CD4-positive, alpha-beta T cell treated with Interleukin-4 for 4 hours (primary cell): ENCODE data around the gene POGK.
"Not testable (repeated sequence)": the region's sequence is repeated elsewhere in the genome, so short reads cannot be mapped to it uniquely, and the experiment has no call there.

ENCODE experiments used
- DNase-seq: peaks from one replicate; pipeline ENCODE4 v3.0.0-alpha.2; 2020

Gene POGK, protein sequence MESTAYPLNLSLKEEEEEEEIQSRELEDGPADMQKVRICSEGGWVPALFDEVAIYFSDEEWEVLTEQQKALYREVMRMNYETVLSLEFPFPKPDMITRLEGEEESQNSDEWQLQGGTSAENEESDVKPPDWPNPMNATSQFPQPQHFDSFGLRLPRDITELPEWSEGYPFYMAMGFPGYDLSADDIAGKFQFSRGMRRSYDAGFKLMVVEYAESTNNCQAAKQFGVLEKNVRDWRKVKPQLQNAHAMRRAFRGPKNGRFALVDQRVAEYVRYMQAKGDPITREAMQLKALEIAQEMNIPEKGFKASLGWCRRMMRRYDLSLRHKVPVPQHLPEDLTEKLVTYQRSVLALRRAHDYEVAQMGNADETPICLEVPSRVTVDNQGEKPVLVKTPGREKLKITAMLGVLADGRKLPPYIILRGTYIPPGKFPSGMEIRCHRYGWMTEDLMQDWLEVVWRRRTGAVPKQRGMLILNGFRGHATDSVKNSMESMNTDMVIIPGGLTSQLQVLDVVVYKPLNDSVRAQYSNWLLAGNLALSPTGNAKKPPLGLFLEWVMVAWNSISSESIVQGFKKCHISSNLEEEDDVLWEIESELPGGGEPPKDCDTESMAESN

DNA sequence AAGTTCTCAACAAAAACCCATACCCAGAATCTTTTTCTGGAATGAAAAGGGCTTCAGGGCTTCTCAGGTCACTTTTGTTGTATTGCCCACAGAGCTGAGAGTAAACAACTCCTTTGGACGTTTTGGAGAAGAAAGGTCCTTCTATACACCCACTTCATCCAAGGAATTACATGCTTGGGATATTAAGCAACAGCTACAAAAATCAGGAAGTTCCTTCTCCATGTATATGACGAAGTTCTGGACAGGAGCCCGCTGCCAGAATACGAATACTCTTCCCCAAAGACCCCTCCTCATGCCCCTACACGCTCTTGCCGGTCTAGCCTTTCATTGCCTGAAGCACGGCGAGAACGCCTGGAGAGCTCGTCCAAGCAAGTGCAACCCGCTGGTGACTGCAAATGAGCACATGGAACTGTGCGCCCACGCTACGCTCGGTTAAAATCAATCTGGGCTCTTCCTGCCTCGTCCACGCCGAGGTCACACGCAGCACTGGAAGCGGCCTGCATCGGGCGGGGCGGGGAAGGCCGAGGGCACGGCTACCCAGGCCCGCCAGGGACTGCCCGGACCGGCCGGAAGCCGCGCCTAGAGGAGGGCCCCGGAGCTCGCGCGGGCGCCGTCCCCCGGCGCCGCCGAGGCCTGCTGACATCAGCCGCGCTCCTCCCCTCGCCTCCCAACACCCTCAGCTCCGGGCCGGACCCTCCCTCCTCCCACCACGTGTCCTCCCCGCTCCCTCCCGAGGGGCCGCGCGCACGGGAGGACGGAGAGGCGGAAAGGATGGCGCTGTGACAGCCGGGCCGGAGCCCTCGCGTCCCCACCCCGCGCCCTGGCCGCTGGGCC, at the start of gene POGK:
TSS of gene POGK (plus strand) at position 710 of the 834 bp plus-strand sequence. CDS start 1,482 bp downstream, outside the sequence.
- peak; percentile 81 for DNase-seq

DNA sequence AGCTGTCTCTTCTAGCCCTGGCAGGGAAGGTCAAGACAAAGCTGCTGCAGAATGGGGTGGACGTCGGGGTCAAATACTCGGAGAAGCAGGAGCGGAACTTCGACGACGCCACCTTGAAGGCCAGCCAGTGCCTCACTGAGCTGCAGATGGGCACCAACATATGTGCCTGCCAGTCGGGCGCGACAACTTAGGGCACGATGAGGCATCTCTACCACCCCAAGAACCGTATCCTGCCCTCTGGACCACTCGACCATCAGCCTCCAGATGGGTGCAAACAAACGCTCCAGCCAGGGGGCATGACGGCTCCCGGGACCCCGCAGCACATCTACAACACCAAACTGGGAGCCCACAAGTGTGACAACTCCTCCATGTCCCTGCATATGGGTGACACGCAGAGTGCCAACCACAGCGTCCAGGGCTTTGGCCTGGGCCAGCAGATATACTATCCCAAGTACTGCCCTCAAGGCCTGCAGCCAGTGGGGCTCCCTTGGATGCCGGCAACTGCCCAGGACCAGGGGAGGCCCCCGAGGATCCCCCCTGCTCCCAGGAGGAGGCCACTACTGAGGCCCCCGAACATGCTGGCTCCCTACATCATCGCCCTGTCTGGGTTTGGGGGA, 42.5 kb upstream of the POGK start:
- no peak for DNase-seq

DNA sequence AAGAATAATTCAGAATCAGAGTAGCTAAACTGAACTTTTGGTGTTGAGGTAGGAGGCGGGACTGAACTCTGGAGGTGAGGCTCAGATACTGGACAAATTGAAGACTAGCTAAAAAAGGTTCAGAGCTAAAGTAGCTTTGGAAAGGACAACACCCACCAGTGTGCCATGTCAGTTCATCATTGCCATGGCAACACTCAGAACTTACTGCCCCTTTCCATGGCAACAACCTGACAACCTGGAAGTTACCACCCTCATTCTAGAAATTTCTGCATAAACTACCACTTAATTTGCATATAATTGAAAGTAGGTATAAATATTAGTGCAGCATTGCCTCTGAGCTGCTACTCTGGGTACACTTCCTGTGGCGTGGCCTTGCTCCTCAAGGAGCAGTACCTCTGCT, 30.3 kb upstream of the POGK start:
- no peak for DNase-seq

DNA sequence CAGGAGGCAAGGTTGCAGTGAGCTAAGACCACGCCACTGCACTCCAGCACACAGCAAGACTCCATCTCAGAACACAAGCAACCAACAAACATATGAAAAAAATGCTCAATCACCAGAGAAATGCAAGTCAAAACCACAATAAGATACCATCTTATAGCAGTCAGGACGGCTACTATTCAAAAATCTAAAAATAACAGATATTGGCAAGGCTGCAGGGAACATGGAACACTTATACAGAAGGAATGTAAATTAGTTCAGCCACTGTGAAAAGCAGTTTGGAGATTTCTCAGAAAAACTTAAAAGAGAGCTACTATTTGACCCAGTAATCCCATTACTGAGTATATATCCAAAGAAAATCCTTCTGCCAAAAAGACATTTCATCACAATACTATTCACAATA, 27.6 kb upstream of the POGK start:
- no peak for DNase-seq

DNA sequence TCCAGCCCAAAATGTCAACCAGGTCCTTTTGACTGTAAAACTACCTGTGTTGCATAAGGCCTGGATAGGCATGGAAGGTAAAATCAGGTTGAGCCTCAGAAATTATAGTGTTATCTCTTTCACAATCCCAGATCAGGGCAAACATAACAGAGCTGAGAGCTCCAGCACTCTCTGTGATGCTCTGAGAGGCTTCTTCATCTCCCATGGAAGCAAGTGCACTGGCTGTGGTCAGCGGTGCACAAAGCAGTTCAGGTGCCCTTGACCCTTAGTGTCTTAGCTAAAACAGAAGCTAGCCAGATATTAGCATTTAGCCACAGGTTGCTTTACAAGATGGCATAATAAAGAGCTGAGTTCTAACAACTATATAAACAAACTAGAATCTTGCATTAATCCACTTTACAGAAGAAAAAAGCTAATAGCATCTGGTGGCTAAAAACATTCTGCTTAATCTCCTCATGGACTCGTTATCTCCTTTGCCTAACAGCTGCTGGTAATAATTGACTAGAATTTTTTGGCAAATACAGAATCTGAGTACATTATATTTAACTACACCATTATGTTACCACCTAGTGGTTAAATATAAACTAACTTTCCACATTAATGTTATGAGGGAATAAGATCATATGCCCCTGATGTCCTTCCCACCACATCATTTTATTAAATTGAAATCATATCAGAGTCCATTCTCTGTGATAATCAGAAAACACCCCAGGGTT, 25.6 kb upstream of the POGK start:
- no peak for DNase-seq

DNA sequence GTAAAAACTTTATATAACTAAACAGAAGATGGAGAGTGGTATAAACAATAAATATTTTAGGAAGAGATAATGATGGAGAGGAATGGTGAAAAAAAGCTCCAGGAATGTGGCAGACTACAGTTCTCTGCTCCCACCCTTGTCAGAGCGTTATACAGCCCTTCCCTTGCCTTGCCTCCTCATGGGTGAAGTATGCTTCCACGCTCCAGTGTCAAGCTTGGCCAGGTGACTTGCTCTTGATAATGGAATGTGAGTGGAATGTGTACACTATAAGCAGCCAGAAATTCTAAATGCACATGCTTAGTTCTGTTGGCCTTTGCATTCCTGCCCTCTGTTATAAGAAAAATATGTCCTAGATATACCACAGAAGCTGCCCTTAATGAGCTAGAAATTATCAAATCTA, 24.7 kb upstream of the POGK start:
- DNase-seq: no peak

DNA sequence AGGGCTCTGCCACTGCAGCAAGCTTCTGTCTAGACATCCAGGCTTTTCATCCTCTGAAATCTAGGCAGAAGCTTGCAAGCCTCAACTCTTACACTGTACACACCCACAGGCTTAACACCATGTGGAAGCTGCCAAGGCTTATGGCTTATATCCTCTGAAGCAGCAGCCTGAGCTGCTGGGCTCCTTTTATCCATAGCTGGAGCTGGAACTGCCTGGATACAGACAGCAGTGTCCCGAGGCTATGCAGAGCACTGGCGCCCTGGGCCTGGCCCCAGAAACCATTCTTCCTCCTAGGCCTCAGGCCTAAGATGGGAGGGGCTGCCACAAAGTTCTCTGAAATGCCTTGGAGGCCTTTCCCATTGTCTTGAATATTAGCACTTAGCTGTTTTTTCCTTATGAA, 19.3 kb upstream of the POGK start:
- no peak for DNase-seq

DNA sequence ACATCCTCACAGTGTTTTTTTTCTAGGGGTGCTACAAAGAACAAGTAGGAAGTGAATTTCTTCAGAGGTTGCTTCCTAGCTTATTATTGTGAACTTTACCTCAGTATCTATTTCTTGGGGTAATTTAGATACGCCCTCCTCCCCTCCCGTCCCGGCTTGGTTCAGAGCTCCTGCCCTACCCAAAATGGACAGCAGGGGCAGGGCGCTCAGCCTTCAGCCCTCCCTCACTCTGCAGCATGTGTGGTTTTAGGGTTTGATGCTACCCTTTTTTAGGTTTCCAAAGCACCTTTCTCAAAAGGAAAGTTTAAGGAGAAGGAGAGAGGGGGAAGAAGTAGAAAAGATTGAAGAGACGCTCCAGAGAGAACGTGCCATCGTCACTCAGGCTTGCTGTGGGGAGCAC, 16.9 kb upstream of the POGK start:
- DNase-seq: no peak

DNA sequence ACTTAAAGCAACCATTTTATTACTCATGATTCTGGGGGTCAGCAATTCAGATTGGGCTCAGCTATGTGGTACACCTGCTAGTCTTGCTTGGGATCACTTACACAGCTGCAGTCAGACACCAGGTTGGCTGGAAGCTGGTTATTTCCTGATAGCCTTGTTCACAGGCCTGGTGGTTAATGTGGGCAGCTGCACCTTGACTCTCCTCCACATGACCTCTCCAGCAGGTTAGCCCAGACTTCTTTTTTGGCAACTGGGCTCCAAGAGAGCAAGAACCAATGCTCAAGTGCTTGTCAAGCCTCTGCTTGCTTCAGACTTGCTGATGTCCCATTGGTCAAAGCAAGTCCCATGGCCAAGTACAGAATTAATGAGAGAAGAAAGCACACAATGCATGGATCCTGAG, 11.8 kb upstream of the POGK start:
- DNase-seq: no peak

DNA sequence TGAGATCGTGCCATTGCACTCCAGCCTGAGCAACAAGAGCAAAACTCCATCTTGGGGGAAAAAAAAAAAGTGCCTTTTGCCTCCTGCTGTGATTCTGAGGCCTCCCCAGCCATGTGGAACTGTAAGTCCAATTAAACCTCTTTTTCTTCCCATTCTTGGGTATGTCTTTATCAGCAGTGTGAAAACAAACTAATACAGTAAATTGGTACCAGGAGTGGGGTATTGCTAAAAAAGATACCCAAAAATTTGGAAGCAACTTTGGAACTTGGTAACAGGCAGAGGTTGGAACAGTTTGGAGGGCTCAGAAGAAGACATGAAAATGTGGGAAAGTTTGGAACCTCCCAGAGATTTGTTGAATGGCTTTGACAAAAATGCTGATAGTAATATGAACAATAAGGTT, 9.5 kb upstream of the POGK start:
- DNase-seq: not testable (repeated sequence)

DNA sequence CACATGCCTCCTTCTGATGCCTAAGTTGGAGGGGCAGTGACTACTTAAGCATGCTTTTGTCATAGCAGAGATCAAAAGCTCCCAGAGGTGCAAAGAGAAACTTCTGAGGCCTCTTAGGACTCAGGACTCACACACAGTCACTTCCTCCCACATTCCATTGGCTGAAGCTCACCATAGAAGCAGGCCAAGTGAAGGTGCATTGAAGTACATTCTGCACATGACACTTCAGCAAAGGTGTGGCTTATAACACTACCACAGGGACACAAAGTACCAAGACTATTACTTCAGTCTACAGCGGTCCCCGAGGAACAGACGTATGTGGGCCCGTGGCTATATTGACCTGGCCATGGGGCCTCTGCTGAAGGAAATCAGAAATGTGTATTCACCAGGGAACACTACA, 2.5 kb upstream of the POGK start:
- DNase-seq: no peak

DNA sequence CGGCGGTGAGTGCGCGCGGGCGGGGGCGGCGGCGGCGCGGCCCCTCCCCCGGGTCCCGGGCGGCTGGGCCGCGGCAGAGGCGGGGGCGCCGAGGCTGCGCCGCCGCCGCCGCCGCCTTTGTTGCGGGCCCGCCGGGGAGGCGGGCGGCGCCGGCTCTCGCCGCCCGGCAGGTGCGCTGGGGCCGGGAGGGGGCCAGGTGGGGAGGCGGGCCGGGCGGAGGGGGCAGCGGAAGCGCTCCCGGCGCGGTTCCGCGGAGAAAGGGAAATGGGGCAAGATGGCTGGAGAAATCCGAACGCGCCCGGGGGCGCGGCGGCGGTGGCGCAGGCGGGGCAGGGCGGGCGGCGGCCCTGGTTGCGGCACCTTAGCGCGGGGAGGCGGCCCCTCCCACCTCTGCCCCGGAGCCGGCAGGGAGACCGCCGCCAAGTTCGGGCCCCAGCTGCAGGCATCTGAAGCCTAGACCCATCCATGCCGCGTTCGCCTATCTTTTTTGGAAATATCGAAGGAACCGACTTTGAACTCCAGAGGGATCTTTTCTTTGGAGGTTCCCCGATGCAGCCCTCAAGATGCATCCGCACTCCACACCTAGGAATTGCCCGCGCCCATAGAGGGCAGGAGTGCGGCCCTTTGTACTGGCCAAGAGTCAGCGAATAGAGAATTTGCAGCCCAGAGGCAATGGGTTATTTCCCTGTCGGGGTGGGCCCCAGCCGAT, 479 bp downstream of the POGK start:
- DNase-seq: peak; percentile 44

DNA sequence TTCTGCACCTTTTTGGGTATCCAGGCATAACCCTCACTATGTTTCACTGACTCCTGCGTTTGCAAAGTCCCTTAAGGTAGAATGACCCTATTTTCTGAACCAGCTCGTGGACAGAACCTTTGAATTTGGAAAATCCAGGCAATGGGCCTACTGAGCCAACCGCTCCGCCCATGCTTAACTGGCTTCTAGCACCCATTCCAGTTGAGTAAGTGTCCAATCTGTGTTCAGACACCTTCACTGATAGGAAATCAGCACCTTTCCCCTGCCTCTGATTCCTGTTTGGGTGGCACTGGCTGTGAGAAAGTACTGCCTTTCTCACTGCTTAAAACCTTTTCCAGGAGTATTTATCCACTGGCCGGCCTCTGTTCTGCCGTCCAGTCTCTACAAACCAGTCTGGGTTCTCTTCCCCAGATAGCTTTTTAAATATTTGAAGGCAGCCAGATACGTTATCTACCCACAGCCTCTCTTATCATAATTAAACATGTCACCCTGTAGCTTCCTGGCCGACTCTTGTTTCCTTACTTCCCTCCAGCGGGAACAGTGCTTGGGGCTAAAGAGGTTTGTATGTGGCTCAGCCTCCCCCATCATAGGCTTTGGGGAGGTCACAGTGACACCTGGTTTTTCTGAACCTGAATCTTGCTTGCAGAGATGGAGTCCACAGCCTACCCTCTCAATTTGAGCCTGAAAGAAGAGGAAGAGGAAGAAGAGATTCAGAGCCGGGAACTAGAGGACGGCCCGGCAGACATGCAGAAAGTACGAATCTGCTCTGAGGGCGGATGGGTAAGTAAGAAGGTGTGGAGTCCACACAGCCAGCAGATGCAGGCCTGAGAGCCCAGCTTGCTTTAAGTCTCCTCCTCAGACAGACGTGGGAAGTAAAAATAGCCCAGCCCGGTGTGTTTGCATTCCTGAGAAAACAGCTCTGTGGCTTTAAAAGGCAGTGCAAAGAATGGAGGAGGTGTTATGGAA, 1.3 kb downstream of the POGK start:
- no peak for DNase-seq

DNA sequence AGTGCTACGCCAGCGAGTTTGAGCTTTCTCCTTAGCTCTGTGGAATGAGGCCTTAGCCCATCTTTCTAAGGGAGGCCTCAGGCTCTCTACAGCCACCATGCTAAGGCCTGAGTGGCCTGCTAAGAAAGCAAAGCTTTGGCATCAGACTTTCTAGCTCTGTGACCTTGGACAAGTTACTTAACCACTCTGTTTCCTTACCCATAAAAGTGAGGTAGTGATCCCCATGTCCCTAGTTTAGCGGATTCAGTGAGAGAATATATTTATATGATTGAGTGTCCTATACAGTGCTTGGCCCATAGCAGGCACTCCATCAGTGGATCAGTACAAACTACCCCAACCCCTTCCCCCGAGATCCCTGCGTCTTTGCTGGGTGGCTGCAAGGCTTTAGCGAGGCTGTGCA, 4.0 kb downstream of the POGK start:
- no peak for DNase-seq

DNA sequence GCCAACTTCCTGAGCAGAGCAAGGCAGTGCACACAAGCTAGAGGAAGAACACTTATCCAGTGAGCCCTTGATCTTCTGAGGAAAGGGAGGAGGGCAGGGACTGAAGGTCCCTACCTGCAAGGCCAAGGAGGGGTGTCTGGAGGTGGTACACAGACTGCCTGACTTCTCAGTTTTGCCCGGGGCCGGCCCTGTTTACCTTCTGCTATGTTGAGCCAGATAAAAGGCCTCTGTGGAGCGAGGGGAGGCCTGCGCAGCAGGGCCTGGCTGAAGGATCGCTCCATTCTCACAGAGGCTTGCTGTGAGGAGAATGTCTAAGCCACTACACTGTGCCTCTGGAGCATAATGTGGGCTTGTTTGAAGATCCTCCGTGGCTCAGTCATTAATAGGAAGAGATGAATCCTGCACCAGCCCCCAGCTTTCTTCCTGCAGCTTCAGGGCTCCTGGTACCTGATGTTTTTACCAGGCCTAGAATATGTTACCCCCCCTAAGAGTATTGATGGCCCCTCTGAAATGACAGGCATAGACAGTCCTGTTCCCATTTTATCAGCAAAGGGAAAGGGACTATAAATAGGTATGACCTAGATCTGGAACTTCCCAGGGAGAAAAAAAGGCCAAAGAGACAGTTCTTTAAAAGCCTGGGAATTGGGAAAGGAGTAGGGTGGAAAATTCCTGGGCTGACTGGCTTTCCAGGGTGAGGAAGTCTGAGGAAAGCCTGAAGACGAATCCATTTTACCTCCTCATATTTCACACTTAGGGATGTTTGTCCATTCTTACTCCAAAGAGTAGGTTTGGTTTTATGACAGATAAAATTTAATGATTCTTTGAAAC, 4.7 kb downstream of the POGK start:
- no peak for DNase-seq

DNA sequence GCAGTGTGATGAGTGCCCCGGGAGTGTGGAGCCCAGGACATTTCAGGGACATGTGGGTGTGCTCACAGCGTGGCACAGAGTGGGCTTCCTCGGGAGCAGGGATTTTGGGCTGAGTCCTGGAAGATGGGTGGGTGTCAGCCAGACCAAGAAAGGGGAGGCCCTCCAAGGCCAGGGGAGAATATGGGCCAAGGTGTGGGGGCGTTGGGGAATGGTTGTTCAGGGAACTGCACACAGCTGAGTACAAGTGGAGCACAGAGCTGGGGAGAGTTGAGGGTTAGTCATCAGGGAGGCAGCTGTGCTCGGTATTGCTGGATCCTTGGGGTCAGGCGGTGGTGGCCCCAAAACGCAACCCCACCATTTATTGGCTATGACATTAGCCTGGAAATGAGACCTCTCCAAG, 5.5 kb downstream of the POGK start:
- no peak for DNase-seq

DNA sequence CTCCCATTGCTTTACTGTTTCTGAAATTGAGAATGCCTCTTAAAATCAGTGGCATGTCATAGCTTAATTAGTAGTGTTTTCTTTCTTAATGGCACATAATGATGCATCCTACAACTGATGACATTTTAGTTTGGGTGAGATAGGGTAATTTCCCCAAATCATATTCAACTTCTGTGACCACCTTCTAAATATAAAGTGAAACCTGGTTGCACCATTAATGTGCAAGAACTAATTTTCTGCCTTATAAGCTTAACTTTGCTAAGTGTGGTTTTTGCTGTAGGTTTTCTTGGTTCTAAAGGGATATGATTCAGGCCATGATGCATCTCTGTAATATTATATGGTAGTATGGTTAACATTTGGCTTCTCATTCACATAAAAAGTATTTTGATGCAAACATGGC, 8.9 kb downstream of the POGK start:
- no peak for DNase-seq

DNA sequence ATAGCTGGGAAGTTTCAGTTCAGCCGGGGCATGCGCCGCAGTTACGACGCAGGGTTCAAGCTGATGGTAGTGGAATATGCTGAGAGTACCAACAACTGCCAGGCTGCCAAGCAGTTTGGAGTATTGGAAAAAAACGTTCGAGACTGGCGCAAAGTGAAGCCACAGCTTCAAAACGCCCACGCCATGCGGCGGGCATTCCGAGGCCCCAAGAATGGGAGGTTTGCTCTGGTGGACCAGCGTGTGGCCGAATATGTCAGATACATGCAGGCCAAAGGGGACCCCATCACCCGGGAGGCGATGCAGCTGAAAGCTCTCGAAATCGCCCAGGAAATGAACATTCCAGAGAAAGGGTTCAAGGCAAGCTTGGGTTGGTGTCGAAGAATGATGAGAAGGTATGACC, 9.9 kb downstream of the POGK start:
- DNase-seq: no peak

DNA sequence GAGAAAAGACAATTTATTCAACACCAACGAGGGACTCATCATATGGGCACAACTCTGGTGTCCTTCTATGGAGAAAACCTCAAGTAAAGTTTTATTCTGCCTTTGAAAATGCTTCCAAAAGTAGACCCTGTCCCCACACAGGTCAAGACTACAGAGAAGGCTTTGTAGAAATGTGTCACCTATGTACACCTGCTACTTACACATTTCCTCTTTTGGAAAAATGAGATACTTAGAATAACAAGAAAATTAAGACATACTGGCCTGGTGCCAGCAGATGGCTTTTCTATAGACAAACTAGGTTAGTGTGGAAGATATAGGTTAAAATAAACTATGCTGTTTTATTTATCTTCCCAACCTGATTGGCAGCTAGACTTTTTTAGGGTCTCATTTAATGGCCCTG, 13.6 kb downstream of the POGK start:
- no peak for DNase-seq

DNA sequence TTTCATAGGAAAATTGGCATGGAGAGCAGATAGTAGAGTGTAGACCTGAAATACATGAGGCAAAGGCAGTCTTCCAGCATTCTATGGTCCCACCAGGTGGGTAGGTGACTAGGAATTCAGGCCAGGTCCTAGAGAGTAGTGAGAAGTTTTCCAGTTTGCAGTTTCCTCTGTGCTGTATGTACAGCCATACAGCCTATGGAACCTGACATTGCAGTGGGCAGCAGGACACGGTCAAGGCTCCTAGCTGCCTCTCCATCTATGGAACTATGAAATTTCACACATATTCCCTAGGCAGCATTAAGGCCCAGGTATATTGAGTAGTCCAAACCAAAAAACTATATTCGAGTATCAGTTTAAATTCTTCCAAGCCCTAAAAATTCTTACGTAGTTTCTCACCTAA, 16.3 kb downstream of the POGK start:
- no peak for DNase-seq
